ENCODE results near the gene GREB1L.
"Not testable (repeated sequence)": the region's sequence is repeated elsewhere in the genome, so short reads cannot be mapped to it uniquely, and the experiment has no call there.

The GREB1L gene

DNA sequence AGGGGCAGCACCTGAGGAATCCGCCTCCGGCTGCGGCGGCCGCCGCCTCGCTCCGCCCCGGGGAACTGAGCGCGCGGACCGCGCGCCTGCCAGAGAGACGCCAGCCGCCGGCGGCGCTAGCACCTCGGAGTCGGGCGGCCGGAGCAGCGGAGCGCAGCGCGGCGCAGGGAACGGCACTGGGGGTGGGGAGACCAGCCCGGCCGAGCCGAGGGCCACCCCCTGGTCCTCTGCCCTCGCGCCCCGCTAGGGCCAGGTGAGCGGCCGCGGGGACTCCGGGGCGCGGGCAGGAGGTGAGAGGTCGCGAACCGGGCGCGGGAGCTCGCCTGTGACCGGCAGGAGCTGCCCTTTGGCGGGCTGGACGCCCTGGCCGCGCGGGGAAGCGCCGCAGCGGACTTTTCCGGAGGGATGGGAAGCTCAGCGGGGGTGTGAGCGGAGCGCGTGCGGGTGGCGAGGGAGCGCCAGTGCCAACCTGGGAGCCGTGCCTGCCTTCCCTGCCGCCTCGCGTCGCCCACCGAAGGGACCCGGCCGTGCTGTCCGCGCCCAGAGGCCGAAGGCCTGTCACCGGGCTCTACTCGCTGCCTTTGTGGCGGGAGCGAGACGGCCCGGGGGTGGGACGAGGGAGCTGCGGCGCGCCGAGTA, at the start of gene GREB1L:
TSS of gene GREB1L (plus strand) at position 92 of the 639 bp plus-strand sequence. CDS start 141,287 bp downstream, outside the sequence.
- DNase-seq: peak in 1 of 2 experiments; percentile 15

DNA sequence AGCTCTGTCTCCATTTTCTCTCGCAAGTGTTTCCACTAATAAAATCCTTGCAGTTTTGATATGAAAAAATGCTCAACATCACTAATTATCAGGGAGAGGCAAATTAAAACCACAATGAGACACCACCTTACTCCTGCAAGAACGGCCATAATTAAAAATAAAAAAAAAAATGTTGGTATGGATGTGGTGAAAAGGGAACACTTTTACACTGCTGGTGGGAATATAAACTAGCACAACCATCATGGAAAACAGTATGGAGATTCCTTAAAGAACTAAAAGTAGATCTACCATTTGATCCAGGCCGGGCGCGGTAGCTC, 49.8 kb upstream of the GREB1L start:
- DNase-seq: no peak

- no peak for DNase-seq
These were observed 46.9 kb upstream of the GREB1L start for GRCh38 chr18:21194871-21195771.

GRCh38 chr18:21196426-21196825, 45.6 kb upstream of the GREB1L start:
- no peak for DNase-seq

DNA sequence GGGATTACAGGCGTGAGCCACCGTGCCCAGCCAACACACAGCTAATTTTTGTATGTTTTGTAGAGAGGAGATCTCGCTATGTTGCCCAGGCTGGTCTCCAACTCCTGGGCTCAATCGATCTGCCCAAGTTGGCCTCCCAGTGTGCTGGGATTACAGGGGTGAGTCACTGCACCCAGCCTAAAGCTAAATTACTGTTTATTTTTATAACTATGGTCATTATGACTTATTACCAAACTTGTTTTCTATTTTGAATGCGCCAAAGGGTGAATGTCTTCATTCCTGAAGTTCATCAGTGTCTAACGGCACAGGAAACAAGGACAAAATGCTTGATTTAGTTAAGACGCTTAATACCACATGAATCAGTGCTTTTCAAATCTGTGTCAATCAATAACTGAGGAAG, 38.9 kb upstream of the GREB1L start:
- no peak for DNase-seq

DNA sequence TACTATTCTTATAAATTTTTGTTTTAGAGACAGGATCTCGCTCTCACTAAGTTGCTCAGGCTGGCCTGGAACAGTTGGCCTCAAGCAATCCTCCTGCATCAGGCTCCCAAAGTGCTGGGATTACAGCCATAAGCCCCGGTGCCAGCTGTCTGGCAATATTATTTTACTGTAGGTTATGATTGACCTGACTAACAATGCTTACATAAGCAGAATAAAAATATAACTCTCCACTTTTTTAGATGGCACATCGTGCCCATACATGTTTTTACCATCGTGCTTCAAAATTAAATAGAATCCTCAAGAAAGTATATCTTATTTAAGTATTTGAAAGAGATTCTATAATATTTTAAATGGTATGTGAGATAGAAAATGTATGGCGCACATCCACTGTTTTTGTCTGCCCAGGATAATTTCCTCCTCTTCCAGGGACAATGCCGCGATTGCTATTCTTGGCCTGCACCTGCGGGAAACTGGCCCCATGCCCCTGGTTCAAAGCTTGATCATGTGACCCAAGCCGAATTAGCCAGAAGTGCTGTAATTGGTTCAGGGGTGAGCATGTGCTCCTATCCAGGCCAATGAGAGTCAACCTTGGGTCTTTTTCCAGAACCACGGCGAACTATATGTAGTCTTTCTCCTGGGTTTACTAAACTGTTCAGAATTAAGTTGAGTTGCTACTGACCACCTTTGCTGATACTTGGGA, 38.3 kb upstream of the GREB1L start:
- no peak for DNase-seq

DNA sequence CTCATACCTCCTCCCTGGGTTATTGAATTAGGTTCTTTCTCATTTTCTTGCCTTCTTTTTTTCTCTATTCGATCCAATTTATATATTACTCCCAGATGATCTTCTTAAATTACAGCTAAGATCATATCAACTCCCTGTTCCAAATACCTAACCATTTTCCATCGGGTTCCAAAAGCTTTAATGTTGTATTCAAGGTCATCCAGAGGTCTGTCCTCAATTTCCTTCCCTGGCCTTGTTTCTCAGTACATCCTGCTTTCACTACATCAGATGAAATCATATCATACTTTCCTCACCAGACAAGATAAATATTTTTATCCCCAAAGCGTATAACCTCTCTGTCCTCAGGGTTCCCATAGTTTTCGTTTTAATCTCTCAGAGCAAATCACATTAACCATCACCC, 36.3 kb upstream of the GREB1L start:
- no peak for DNase-seq

GRCh38 chr18:21210278-21210677, 31.8 kb upstream of the GREB1L start:
- DNase-seq: no peak

GRCh38 chr18:21210784-21211183, 31.2 kb upstream of the GREB1L start:
- DNase-seq: no peak

DNA sequence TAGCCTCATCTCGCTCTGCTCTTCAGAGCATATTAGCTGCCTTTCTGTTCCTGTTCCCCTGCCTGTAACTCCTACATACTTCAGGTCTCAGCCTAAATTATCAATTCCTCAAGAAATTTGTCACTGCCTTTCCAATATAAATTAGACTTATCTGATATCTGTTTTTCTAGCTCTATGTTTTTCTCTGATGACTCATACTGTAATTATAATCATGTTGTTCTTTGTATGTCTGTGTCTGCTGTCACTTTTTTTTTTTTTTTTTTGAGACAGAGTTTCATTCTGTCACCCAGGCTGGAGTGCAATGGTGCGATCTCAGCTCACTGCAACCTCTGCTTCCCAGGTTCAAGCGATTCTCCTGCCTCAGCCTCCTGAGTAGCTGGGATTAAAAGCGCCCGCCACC, 27.6 kb upstream of the GREB1L start:
- DNase-seq: not testable (repeated sequence)

DNA sequence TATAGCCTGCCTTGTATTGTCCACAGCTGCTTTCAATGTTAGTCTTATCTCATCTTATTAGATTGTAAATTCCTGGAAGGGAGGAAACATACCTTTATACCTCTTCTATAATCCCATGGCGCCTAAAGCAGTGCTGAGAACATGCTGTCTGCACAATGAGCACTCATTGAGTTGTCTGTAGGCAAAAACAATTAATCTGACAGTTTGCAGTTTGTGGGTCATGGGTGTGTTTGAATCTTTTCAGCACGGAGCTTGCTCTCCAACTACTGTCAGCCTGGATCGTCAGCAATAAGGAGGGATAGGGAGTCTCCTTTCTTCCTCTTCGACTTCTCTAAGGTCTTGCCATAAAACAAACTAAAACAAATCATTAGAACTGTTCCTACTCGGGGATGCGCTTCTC, 26.5 kb upstream of the GREB1L start:
- DNase-seq: no peak

DNA sequence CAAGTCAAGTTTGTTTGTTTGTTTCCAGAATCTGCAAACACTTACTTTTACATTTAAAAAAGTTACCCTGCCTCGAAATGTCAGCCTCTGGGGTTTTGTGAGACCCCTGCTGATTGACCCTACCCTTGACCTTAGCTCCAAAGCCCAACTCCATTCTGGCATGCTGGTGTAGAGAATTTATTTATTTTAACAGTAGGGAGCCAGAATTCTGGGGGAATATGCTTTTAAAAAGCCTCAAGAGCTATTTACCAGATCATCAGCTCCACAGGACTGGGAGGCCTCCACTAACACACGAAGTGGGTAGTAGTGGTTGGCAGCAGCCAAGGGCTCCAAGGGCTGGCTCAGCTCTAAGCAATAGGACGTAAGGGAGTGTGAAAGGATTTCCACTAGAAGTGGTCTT, 23.2 kb upstream of the GREB1L start:
- no peak for DNase-seq

GRCh38 chr18:21230436-21230835, 11.6 kb upstream of the GREB1L start:
- DNase-seq: no peak

GRCh38 chr18:21241301-21242048, 557 bp upstream of the GREB1L start:
- no peak for DNase-seq

- DNase-seq: no peak
These were observed 859 bp downstream of the GREB1L start for GRCh38 chr18:21242780-21243401.

DNA sequence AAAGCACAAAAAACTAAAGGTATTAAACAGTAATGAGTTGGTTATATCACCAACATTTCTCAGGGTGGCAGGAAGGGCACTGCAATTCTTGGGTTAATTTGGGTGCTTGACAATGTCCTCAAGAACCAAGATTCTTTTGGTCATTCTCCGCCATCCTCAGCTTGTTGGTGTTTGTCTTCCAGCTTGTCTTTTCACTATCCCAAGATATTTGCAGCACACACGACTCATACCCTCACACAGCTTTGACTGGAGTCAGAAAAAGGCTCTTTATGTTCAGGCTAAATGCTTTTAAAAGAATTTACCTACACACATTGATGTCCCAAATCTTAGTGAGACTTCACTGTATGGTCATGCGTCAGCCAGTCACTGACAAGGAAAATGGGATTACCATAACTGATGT, 12.5 kb downstream of the GREB1L start:
- no peak for DNase-seq

DNA sequence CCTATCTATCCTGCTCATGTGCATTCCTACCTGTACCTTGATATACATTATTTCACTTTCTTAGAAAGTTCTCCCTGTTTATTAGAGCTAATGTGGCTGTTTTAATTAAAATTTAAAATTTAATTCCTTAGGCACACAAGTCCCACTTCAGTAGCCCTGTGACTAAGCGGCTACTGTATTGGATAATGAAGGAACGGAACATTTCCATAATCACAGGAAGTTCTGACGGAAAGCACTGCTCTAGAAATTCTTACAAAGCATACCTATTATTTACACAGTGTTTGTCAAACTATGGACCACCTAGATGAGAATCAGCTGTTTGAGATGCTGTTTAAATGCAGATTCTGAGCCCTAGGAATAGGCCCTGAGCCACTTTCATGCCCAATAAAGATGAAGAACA, 13.2 kb downstream of the GREB1L start:
- no peak for DNase-seq

DNA sequence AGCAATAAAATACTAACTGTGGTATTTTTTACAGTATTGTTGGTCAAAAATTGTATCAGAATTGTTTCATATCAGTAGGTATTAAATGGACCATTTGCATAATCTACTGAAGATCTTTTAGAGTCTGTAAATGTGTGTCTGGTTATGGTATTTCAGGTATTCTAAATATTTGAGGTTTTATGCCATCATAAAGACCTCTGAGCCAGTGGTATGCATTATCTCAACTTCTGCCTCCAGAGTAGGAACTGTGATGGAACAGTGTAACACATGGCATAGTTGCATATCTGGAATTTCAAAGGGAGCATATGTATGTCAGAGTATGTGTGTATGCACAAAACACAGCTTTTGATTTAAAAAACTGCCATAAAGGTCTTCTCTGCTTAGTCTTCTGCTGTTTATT, 15.4 kb downstream of the GREB1L start:
- no peak for DNase-seq

DNA sequence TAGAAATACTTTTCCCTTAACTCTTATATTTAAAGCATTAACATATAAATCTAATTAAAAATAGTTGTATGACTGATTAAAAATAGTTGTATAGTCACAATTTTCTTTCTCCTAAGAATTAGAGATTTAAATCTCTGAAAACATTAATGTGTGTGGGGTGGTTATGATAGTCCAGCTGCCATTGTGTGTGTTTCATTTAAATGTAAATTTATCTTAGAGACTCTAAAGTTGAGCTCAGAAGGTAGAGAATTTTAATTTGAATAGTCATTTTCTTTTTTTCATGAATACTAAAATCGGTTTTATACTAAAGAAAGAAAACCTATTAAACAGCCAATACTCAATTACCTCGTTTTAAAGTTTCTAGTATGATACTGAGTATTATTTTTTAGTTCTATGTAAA, 18.6 kb downstream of the GREB1L start:
- no peak for DNase-seq

GRCh38 chr18:21261352-21261751, 19.3 kb downstream of the GREB1L start:
- no peak for DNase-seq

- no peak for DNase-seq
These were observed 20.2 kb downstream of the GREB1L start for GRCh38 chr18:21262244-21262643.

DNA sequence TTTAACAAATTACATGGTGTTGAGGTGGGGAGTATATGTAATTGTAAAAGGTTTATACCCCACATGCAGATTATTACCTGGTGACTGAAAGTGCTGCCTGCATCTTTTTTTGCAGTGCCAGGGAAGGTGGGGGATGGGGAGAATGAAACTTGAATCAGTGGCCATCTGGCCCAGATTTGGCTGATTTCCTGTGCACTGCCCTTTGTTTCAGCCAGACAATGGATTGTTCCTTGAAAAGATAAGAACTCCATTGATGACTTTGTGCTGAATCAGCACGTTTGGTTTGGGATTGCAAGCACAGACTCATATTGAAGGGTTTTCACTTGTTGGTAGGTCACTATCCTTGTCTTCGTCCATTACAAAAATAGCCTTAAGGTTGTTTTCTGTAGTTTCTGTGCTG, 20.9 kb downstream of the GREB1L start:
- no peak for DNase-seq

GRCh38 chr18:21264651-21265050, 22.6 kb downstream of the GREB1L start:
- no peak for DNase-seq
